Effector memory CD4-positive, alpha-beta T cell (primary cell): ENCODE measurements around the gene MGAT5B.

Source experiments
- DNase-seq, 3 donors: peaks; one replicate each; pipeline ENCODE4 v3.0.0-alpha.2; 2020
- H3K27ac ChIP-seq: 2 replicates; pipeline ENCODE4 v1.7.0; 2013; ENCODE audit warnings: mild to moderate bottlenecking, low read length, moderate library complexity; ENCODE audit not compliant: insufficient read depth, poor library complexity, severe bottlenecking
- H3K27me3 ChIP-seq: replicated peaks from 2 replicates; pipeline ENCODE4 v1.7.0; 2013; ENCODE audit warnings: mild to moderate bottlenecking, low read length; ENCODE audit not compliant: insufficient read depth, control insufficient read depth, poor library complexity, severe bottlenecking
- H3K36me3 ChIP-seq: 2 replicates; pipeline ENCODE4 v1.7.0; 2013; ENCODE audit warnings: mild to moderate bottlenecking, low read length, moderate library complexity; ENCODE audit not compliant: control insufficient read depth, insufficient read depth
- H3K4me1 ChIP-seq: 2 replicates; pipeline ENCODE4 v1.7.0; 2013; ENCODE audit warnings: low read length, mild to moderate bottlenecking; ENCODE audit not compliant: control insufficient read depth, insufficient read depth, poor library complexity, severe bottlenecking
- H3K4me3 ChIP-seq: 2 replicates; pipeline ENCODE4 v1.7.0; 2013; ENCODE audit warnings: low read length, low read depth, mild to moderate bottlenecking; ENCODE audit not compliant: insufficient read depth, poor library complexity, severe bottlenecking
- H3K9me3 ChIP-seq: 2 replicates; pipeline ENCODE4 v1.7.0; 2013; ENCODE audit warnings: mild to moderate bottlenecking, low read length, moderate library complexity; ENCODE audit not compliant: control insufficient read depth

Gene MGAT5B

DNA sequence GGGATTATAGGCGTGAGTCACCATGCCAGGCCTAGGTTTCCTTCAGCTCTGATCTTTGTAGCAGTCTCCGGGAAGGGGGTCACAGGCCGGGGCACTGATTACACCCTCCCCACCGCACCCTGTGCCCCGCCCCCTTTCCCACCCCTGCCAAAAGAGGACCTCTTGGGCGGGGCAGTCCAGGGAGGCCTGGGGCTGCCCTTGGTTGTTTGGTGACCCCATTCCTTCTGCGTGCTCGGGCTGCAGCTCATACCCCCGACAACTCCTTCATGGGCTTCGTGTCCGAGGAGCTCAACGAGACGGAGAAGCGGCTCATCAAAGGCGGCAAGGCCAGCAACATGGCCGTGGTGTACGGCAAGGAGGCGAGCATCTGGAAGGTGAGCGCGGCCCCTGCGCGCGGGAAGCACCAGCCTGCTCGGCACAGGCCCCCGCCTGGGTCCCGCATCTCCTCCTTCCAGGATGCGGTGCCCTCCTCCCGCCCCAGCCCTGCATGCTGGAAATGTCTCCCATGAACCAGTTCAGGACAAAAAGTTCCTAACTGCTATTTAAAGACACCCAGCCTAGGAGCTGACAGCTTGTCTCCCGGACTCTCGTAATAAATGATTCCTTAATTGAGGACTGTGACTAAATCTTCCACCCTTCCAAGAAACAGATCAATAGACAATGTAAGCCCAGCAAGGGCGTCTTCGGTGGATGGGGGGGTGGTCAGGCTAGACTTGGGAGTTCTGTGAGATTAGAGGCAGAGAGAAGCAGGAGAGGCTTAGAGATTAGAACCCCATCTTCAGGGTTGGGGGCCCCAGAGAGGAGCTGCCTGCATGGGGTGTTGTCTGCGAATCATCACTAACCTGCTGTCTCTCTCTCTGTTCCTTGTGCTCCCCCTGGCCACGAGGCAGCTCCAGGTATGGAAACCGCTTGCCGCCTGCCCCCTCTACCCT is 64.5 kb downstream of the MGAT5B start:
- DNase-seq = no peak
- Histone ChIP-seq H3K27ac (no peak overlapping the region), H3K27me3 (no peaks in the 10 kb centered on the region), H3K9me3 (no peaks in the 10 kb centered on the region), H3K4me1 (no peaks in the 10 kb centered on the region), H3K4me3 (no peak overlapping the region), H3K36me3 (no peaks in the 10 kb centered on the region)

DNA sequence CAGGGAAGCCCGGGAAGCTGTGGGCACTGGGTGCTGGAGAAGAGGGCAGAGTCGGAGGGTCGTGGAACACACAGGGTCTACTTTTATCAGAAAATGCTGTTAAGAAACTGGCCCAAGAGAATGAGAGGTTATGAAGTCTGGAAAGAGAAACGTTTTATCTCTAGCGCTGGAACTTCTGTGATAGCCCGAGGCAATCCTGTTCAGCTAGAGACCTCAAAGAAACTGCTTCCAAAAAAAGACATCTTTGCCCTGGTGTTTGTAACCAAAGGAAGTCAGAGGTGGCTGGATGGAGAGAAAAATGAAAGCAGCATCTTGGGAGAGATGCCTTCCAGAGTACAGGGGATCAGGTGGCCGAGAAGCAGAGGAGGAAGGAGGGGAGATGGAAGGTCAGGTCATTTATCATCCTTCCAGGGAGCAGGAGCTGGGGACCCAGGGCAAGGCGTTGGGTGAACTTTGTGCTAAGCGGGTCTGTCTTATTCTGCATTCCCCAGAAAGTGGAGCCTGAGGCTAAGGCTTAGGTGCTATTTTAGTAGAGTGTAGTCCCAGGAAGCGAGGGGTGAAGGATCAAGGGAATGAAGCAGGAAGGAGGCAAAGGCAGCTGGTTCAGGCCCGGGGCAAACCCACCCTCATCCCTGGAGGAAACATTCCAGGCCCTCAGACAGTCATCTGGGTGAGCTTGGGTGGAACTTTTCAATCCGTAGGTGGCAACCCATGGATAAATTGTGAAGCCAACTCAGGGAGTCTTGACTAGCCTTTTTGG is 66.5 kb downstream of the MGAT5B start:
- Histone ChIP-seq H3K4me1 (no peaks in the 10 kb centered on the region), H3K36me3 (no peaks in the 10 kb centered on the region), H3K4me3 (no peak overlapping the region), H3K27me3 (no peaks in the 10 kb centered on the region), H3K27ac (no peak overlapping the region), H3K9me3 (no peaks in the 10 kb centered on the region)
- no peak for DNase-seq

DNA sequence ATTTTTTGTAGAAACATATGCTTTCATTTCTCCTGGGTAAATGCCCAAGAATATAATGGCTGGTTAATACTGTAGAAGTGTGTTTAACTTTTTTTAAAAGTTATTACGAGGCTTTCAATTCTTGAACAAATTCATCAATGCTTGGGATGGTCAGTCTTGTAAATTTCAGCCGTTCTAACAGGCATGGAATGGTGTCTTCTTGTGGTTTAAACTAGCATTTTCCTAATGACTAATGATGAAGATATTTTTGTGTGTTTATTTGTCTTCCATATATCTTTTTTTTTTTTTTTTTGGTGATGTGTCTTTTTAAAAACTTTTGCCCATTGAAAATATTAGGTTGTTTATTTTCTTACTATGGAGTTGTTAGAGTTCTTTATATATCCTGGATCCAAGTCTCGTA is 67.1 kb downstream of the MGAT5B start:
- H3K9me3 ChIP-seq = no peaks in the 10 kb centered on the region
- H3K4me1 ChIP-seq = no peaks in the 10 kb centered on the region
- H3K36me3 ChIP-seq = no peaks in the 10 kb centered on the region
- no peak overlapping the region for H3K4me3 ChIP-seq
- no peak for DNase-seq
- H3K27ac ChIP-seq = no peak overlapping the region
- no peaks in the 10 kb centered on the region for H3K27me3 ChIP-seq

- no peak for DNase-seq
- Histone ChIP-seq H3K36me3 (no peaks in the 10 kb centered on the region), H3K27ac (no peak overlapping the region), H3K4me1 (no peaks in the 10 kb centered on the region), H3K9me3 (no peaks in the 10 kb centered on the region), H3K27me3 (no peaks in the 10 kb centered on the region), H3K4me3 (no peak overlapping the region)
These were observed 69.0 kb downstream of the MGAT5B start for GRCh38 chr17:76937238-76937637.

DNA sequence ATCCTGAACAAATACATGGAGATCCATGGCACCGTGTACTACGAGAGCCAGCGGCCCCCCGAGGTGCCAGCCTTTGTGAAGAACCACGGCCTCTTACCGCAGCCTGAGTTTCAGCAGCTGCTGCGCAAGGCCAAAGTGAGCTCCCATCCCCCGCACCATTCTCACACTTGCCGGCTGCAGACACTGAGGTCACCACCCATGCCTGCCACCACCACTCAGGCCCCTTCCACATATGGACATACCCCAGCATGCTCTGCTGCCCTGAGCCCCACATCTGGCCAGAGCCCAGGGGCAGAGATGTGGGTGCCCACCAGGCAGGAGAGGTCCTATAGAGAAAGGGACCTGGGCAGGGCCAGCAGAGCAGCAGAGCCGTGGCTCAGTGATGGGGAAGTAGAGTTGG is 69.8 kb downstream of the MGAT5B start:
- Histone ChIP-seq H3K4me1 (no peaks in the 10 kb centered on the region), H3K9me3 (no peaks in the 10 kb centered on the region), H3K27me3 (no peaks in the 10 kb centered on the region), H3K27ac (no peak overlapping the region), H3K4me3 (no peak overlapping the region), H3K36me3 (no peaks in the 10 kb centered on the region)
- no peak for DNase-seq

DNA sequence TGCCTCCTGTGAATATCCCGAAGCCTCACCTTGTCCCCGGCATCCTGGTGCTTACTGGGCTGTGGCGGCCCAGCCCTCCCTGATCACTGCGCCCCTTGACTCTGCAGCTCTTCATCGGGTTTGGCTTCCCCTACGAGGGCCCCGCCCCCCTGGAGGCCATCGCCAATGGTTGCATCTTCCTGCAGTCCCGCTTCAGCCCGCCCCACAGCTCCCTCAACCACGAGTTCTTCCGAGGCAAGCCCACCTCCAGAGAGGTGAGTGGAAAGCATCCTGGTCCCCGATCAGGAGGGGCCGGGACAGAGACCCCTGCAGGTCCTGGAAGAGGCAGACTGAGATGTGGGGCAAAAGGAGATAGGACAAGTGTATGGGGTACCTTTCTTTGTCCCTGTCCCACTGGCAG is 72.1 kb downstream of the MGAT5B start:
- H3K27ac ChIP-seq = no peak overlapping the region
- no peaks in the 10 kb centered on the region for H3K27me3 ChIP-seq
- H3K4me1 ChIP-seq = no peaks in the 10 kb centered on the region
- no peak overlapping the region for H3K4me3 ChIP-seq
- DNase-seq = no peak
- no peaks in the 10 kb centered on the region for H3K9me3 ChIP-seq
- H3K36me3 ChIP-seq = no peaks in the 10 kb centered on the region

DNA sequence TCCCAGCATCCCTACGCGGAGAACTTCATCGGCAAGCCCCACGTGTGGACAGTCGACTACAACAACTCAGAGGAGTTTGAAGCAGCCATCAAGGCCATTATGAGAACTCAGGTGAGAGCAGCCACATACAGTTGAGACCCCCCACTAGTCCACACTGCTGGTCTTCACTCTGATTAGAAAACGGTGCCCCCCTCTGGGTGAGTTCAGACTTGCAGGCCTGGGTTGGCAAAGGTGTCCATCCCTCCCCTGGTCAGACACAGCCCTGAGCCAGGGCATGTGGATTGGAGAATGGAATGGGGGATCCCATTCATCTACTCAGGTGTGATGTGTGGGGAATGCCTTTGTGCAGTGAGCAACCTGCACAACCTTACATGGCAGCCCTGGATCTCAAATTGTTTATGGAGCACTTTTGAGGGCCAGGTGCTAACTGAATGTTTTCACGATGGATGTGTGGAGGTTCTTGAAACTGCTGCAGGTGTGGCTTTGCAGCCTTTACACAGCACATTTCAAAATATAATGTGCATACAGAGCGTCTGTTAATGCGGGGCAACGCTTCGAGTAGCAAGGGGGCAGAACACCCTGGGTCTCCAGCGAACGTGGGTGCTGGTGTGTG is 72.6 kb downstream of the MGAT5B start:
- Histone ChIP-seq H3K4me1 (no peaks in the 10 kb centered on the region), H3K9me3 (no peaks in the 10 kb centered on the region), H3K36me3 (no peaks in the 10 kb centered on the region), H3K4me3 (no peak overlapping the region), H3K27ac (no peak overlapping the region), H3K27me3 (no peaks in the 10 kb centered on the region)
- DNase-seq = no peak

- no peaks in the 10 kb centered on the region for H3K27me3 ChIP-seq
- H3K9me3 ChIP-seq = no peaks in the 10 kb centered on the region
- no peak overlapping the region for H3K4me3 ChIP-seq
- H3K27ac ChIP-seq = no peak overlapping the region
- no peaks in the 10 kb centered on the region for H3K4me1 ChIP-seq
- no peak for DNase-seq
- H3K36me3 ChIP-seq = no peaks in the 10 kb centered on the region
These were observed 75.0 kb downstream of the MGAT5B start for GRCh38 chr17:76943202-76943601.

GRCh38 chr17:76943781-76944213 is 75.6 kb downstream of the MGAT5B start:
- H3K27me3 ChIP-seq = no peaks in the 10 kb centered on the region
- H3K4me1 ChIP-seq = no peaks in the 10 kb centered on the region
- no peak overlapping the region for H3K27ac ChIP-seq
- H3K9me3 ChIP-seq = no peaks in the 10 kb centered on the region
- no peak overlapping the region for H3K4me3 ChIP-seq
- DNase-seq = no peak
- H3K36me3 ChIP-seq = no peaks in the 10 kb centered on the region

- Histone ChIP-seq H3K36me3 (no peaks in the 10 kb centered on the region), H3K4me1 (no peaks in the 10 kb centered on the region), H3K9me3 (no peaks in the 10 kb centered on the region), H3K27me3 (no peaks in the 10 kb centered on the region), H3K4me3 (no peak overlapping the region), H3K27ac (no peak overlapping the region)
- no peak for DNase-seq
These were observed 76.3 kb downstream of the MGAT5B start for GRCh38 chr17:76944477-76944876.
